Coronary artery (tissue), 2 donors: ENCODE results near the gene FBXW4.

Experiments
- DNase-seq: peaks from one replicate; pipeline ENCODE4 v3.0.0-alpha.2; 2017; ENCODE audit warnings: low spot score
- H3K27ac ChIP-seq, 2 donors: fragments of 200-600 bp; sonication (generic); one replicate each; pipeline ENCODE4 v1.5.1; 2016 to 2019
- H3K4me3 ChIP-seq: fragments of 200-600 bp; sonication (generic); 2 replicates; pipeline ENCODE4 v1.5.1; 2016; ENCODE audit warnings: mild to moderate bottlenecking, moderate library complexity
- CTCF ChIP-seq: fragments of 200-600 bp; sonication (generic); IDR thresholded peaks from one replicate; pipeline ENCODE4 v1.5.1; 2019; ENCODE audit warnings: antibody characterized with exemption

The FBXW4 gene

GRCh38 chr10:101651336-101651735, 43.6 kb downstream of the FBXW4 start:
- DNase-seq: no peak
- Histone ChIP-seq H3K27ac (no peak overlapping the region), H3K4me3 (no peak overlapping the region)
- no peak for TF ChIP-seq CTCF

GRCh38 chr10:101650863-101651262, 44.1 kb downstream of the FBXW4 start:
- TF ChIP-seq CTCF: no peak
- DNase-seq: no peak
- H3K4me3 ChIP-seq: no peak overlapping the region
- H3K27ac ChIP-seq: no peak overlapping the region

- Histone ChIP-seq H3K27ac (no peak overlapping the region), H3K4me3 (no peak overlapping the region)
- no peak for DNase-seq
- no peak for TF ChIP-seq CTCF
These were observed 45.4 kb downstream of the FBXW4 start for GRCh38 chr10:101649525-101650085.

GRCh38 chr10:101647255-101647654, 47.7 kb downstream of the FBXW4 start:
- H3K27ac ChIP-seq: no peak overlapping the region
- no peak for TF ChIP-seq CTCF
- DNase-seq: no peak

GRCh38 chr10:101646364-101646763, 48.6 kb downstream of the FBXW4 start:
- Histone ChIP-seq H3K4me3 (no peak overlapping the region), H3K27ac (no peak overlapping the region)
- DNase-seq: no peak
- TF ChIP-seq CTCF: no peak

More at GRCh38 chr10:101647255-101647654, 47.7 kb downstream of the FBXW4 start:
- no peak overlapping the region for H3K4me3 ChIP-seq

- no peak for TF ChIP-seq CTCF
These were observed 49.3 kb downstream of the FBXW4 start for GRCh38 chr10:101645659-101646058.

GRCh38 chr10:101644002-101644401, 51.0 kb downstream of the FBXW4 start:
- H3K27ac ChIP-seq: no peak overlapping the region
- no peak for TF ChIP-seq CTCF
- no peak for DNase-seq
- H3K4me3 ChIP-seq: no peak overlapping the region

More at GRCh38 chr10:101645659-101646058, 49.3 kb downstream of the FBXW4 start:
- no peak overlapping the region for H3K4me3 ChIP-seq
- no peak overlapping the region for H3K27ac ChIP-seq
- DNase-seq: no peak
